Endothelial cell (in vitro differentiated cells): ENCODE data around the gene ADNP2. TPM values are rescaled to one million over a fixed set of nuclear protein-coding genes. Genes with fewer than 3 reads are reported as not detected.

Experiments used
- total RNA-seq: library from RNA; stranded (reverse); fragmentation: NEBNext Ultra II Directional; extraction: Animal tissue kit (Norgen Biotek cat#: 25700); gene quantifications from one replicate; pipeline ENCODE4 v1.2.1, GENCODE V29; 2021; ENCODE audit not compliant: unreplicated experiment

ADNP2 gene
- total RNA-seq, 1 donor from 2014 or later: 23.7 TPM

Other genes starting within 250 kb of the ADNP2 start
- gene SLC66A2, start 157.6 kb upstream of the ADNP2 start, total RNA-seq: 31.8 TPM
- 0.87 TPM for gene HSBP1L1, start 144.6 kb upstream of the ADNP2 start, total RNA-seq
- 86.8 TPM for gene TXNL4A, start 120.7 kb upstream of the ADNP2 start, total RNA-seq
- 25.6 TPM for gene RBFA, start 74.8 kb upstream of the ADNP2 start, total RNA-seq
- gene PARD6G, start 138.3 kb downstream of the ADNP2 start, total RNA-seq: 10.4 TPM